Pons (tissue), 1 donor: Measurements from ENCODE around the gene RAPGEF5.
"Not testable (repeated sequence)": the region's sequence is repeated elsewhere in the genome, so short reads cannot be mapped to it uniquely, and the experiment has no call there.

ENCODE experiments used
- DNase-seq: peaks from one replicate; pipeline ENCODE4 v3.0.0-alpha.2; 2016; ENCODE audit warnings: low spot score

RAPGEF5 gene

GRCh38 chr7:22120391-22121053 is 236.4 kb downstream of the RAPGEF5 start:
- no peak for DNase-seq

- no peak for DNase-seq
Measured at GRCh38 chr7:22117222-22117621, 239.7 kb downstream of the RAPGEF5 start.

GRCh38 chr7:22116451-22117030 is 240.4 kb downstream of the RAPGEF5 start:
- DNase-seq = peak; percentile 20

GRCh38 chr7:22115689-22116088 is 241.3 kb downstream of the RAPGEF5 start:
- DNase-seq = peak; percentile 5

GRCh38 chr7:22114440-22114981 is 242.4 kb downstream of the RAPGEF5 start:
- peak; percentile 15 for DNase-seq

GRCh38 chr7:22113041-22113440 is 243.9 kb downstream of the RAPGEF5 start:
- DNase-seq = peak; percentile 67

- no peak for DNase-seq
Measured at GRCh38 chr7:22111661-22112060, 245.3 kb downstream of the RAPGEF5 start.

- peak; percentile 80 for DNase-seq
Measured at GRCh38 chr7:22110881-22111280, 246.1 kb downstream of the RAPGEF5 start.

- peak; percentile 99 for DNase-seq
Measured at GRCh38 chr7:22110227-22110839, 246.6 kb downstream of the RAPGEF5 start.

GRCh38 chr7:22109761-22110160 is 247.2 kb downstream of the RAPGEF5 start:
- peak; percentile 95 for DNase-seq

- peak; percentile 99 for DNase-seq
Measured at GRCh38 chr7:22108151-22108845, 248.7 kb downstream of the RAPGEF5 start.

GRCh38 chr7:22105550-22105949 is 251.4 kb downstream of the RAPGEF5 start:
- no peak for DNase-seq

GRCh38 chr7:22094413-22095342 is 262.3 kb downstream of the RAPGEF5 start:
- DNase-seq = no peak

GRCh38 chr7:22093936-22094335 is 263.0 kb downstream of the RAPGEF5 start:
- no peak for DNase-seq

- DNase-seq = no peak
Measured at GRCh38 chr7:22093001-22093400, 264.0 kb downstream of the RAPGEF5 start.

- not testable (repeated sequence) for DNase-seq
Measured at GRCh38 chr7:22090958-22091525, 265.9 kb downstream of the RAPGEF5 start.

- no peak for DNase-seq
Measured at GRCh38 chr7:22090512-22090911, 266.4 kb downstream of the RAPGEF5 start.

- DNase-seq = no peak
Measured at GRCh38 chr7:22090107-22090506, 266.8 kb downstream of the RAPGEF5 start.

GRCh38 chr7:22088827-22089226 is 268.1 kb downstream of the RAPGEF5 start:
- no peak for DNase-seq

GRCh38 chr7:22087861-22088260 is 269.1 kb downstream of the RAPGEF5 start:
- no peak for DNase-seq

GRCh38 chr7:22083704-22084240 is 273.2 kb downstream of the RAPGEF5 start:
- peak; percentile 35 for DNase-seq
